ENCODE results near the gene KIF9. TPM values are rescaled to one million over a fixed set of nuclear protein-coding genes. Genes with fewer than 3 reads are reported as not detected.
A peak's percentile ranks its signal among the peaks of the same experiment; 100 is the strongest.

The KIF9 gene
- polyA plus RNA-seq, 1 donor (not counting 4 experiments of a cell fraction or from before 2014, with no cell fraction given) = 9.2 TPM

DNA sequence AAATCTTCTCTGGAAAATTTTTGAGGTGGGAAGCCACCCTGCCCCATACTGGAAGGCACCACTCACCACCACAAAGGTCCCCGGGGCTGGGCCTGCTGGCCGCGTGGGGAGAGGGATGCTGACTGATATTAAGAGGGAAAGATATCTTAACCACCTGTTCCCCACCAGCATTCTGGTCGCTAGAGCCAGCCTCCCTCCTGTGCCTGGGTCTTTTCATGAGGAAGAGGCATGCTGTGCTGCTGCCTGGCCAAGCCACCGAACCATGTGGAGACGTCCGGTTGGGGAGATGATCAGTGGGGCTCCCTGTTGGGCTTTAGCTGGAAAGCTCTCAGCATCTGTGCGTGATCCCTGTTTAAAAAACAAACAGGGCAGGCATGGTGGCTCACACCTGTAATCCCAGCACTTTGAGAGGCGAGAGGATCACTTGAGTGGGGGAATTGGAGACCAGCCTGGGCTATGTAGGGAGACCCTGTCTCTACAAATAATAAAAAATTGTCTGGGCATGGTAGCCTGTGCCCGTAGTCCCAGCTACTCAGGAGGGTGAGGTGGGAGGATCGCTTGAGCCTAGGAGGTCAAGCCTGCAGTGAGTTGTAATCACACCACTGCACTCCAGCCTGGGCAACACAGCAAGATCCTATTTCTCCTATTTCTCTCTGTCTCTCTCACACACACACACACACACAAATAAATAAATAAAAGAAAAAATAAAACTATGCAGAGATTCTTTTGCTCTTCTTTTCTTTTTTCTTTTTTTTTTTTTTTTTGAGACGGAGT, 1.2 kb upstream of the KIF9 start:
- Histone ChIP-seq H2AFZ (ENCODE audit: control insufficient read depth, low read length) (no peak overlapping the region), H3K4me3 (ENCODE audit: control insufficient read depth in 2 of 3, extremely low read depth in 1 of 3, insufficient read depth in 2 of 3, low read depth in 1 of 3, low read length in 3 of 3) (peak overlapping the region; percentile 74 to 90 (median 83)), H3K79me2 (ENCODE audit: control insufficient read depth, insufficient read depth, low read length) (peaks cover 64% of the 10 kb centered on the region), H3K4me2 (ENCODE audit: control insufficient read depth, extremely low read depth, insufficient read depth, low read depth, low read length) (peak overlapping the region; percentile 89), H3K36me3 (ENCODE audit: control insufficient read depth in 2 of 2, extremely low read depth in 1 of 2, insufficient read depth in 2 of 2, low read length in 2 of 2) (no peaks in the 10 kb centered on the region), H3K9me1 (ENCODE audit: control insufficient read depth, extremely low read depth, insufficient read depth, low read length) (no peaks in the 10 kb centered on the region), H3K27ac (ENCODE audit: control insufficient read depth, insufficient read depth, low read length) (peak overlapping the region; percentile 93), H3K9ac (ENCODE audit: control insufficient read depth, extremely low read depth, insufficient read depth, low read length) (peak overlapping the region; percentile 92), H3K27me3 (ENCODE audit: control insufficient read depth, extremely low read depth, insufficient read depth, low read length) (no peaks in the 10 kb centered on the region), H3K4me1 (ENCODE audit: control insufficient read depth, extremely low read depth, insufficient read depth, low read length) (peaks cover 12% of the 10 kb centered on the region), H3K9me3 (ENCODE audit: control insufficient read depth, low read depth, low read length) (no peaks in the 10 kb centered on the region), H4K20me1 (ENCODE audit: control insufficient read depth, extremely low read depth, insufficient read depth, low read length) (no peaks in the 10 kb centered on the region)
- FAIRE-seq (no peak), DNase-seq (ENCODE audit: low read depth, low spot score) (no peak)
- dilution Hi-C loops (cut with MboI; ENCODE audit: extremely low pct_ligation_motif_present, low sequenced_read_pairs) = no loop called here
- TF ChIP-seq CTCF (optimal IDR thresholded peaks at IDR 0.05 in 1 of 3, IDR thresholded peaks at IDR 0.05 in 1 of 3, conservative IDR thresholded peaks at IDR 0.05 in 1 of 3; ENCODE audit: extremely low read depth in 1 of 3, insufficient read depth in 2 of 3, low read length in 3 of 3) (no peak), EZH2 (IDR thresholded peaks at IDR 0.05; ENCODE audit: low read length) (no peak)

- Histone ChIP-seq H3K79me2 (ENCODE audit: control insufficient read depth, insufficient read depth, low read length) (peaks cover 60% of the 10 kb centered on the region), H3K36me3 (ENCODE audit: control insufficient read depth in 2 of 2, extremely low read depth in 1 of 2, insufficient read depth in 2 of 2, low read length in 2 of 2) (no peaks in the 10 kb centered on the region), H3K9me3 (ENCODE audit: control insufficient read depth, low read depth, low read length) (no peaks in the 10 kb centered on the region), H3K27me3 (ENCODE audit: control insufficient read depth, extremely low read depth, insufficient read depth, low read length) (no peaks in the 10 kb centered on the region), H3K4me2 (ENCODE audit: control insufficient read depth, extremely low read depth, insufficient read depth, low read depth, low read length) (peak overlapping the region; percentile 89), H2AFZ (ENCODE audit: control insufficient read depth, low read length) (peak overlapping the region; percentile 98), H3K9me1 (ENCODE audit: control insufficient read depth, extremely low read depth, insufficient read depth, low read length) (no peaks in the 10 kb centered on the region), H3K4me1 (ENCODE audit: control insufficient read depth, extremely low read depth, insufficient read depth, low read length) (peaks cover 12% of the 10 kb centered on the region), H3K9ac (ENCODE audit: control insufficient read depth, extremely low read depth, insufficient read depth, low read length) (peak overlapping the region; percentile 92), H4K20me1 (ENCODE audit: control insufficient read depth, extremely low read depth, insufficient read depth, low read length) (no peaks in the 10 kb centered on the region), H3K4me3 (ENCODE audit: control insufficient read depth in 2 of 3, extremely low read depth in 1 of 3, insufficient read depth in 2 of 3, low read depth in 1 of 3, low read length in 3 of 3) (peak overlapping the region; percentile 74 to 90 (median 83)), H3K27ac (ENCODE audit: control insufficient read depth, insufficient read depth, low read length) (peak overlapping the region; percentile 93)
- dilution Hi-C loops (cut with MboI; ENCODE audit: extremely low pct_ligation_motif_present, low sequenced_read_pairs) = no loop called here
- FAIRE-seq (no peak), DNase-seq (ENCODE audit: low read depth, low spot score) (no peak)
- TF ChIP-seq EZH2 (IDR thresholded peaks at IDR 0.05; ENCODE audit: low read length) (no peak), CTCF (optimal IDR thresholded peaks at IDR 0.05 in 1 of 3, IDR thresholded peaks at IDR 0.05 in 1 of 3, conservative IDR thresholded peaks at IDR 0.05 in 1 of 3; ENCODE audit: extremely low read depth in 1 of 3, insufficient read depth in 2 of 3, low read length in 3 of 3) (no peak)
Measured at GRCh38 chr3:47283193-47283537, 566 bp upstream of the KIF9 start.

All from keratinocyte (primary cell).